ENCODE measurements around the gene UPP1. TPM values are rescaled to one million over a fixed set of nuclear protein-coding genes. Genes with fewer than 3 reads are reported as not detected.

UPP1 gene
- polyA plus RNA-seq, 1 donor from 2014 or later: 19.5 TPM

GRCh38 chr7:48058990-48059389, 30.1 kb upstream of the UPP1 start:
- no peak overlapping the region for H3K27ac ChIP-seq (ENCODE audit: low read length)
- TF ChIP-seq SMC3 (conservative IDR thresholded peaks at IDR 0.05; ENCODE audit: poor library complexity): no peak
- no peak for TF ChIP-seq EZH2 (IDR thresholded peaks at IDR 0.05; ENCODE audit: borderline replicate concordance, insufficient read depth, low read length, poor library complexity, severe bottlenecking)
- TF ChIP-seq EP300 (conservative IDR thresholded peaks at IDR 0.05; ENCODE audit: poor library complexity, severe bottlenecking): no peak
- no peak for TF ChIP-seq RAD21 (conservative IDR thresholded peaks at IDR 0.05)
- no peak for TF ChIP-seq MXI1 (conservative IDR thresholded peaks at IDR 0.05; ENCODE audit: poor library complexity, severe bottlenecking)
- H3K4me2 ChIP-seq (ENCODE audit: low read length): no peak overlapping the region
- H3K9me3 ChIP-seq (ENCODE audit: low read length): no peaks in the 10 kb centered on the region
- no peak overlapping the region for H3K4me3 ChIP-seq (ENCODE audit: low read length)
- H2AFZ ChIP-seq (ENCODE audit: low read depth, low read length): no peak overlapping the region
- H3F3A ChIP-seq (ENCODE audit: insufficient read depth, low read length, poor library complexity, severe bottlenecking): no peaks in the 10 kb centered on the region
- H3K9me2 ChIP-seq (ENCODE audit: insufficient read depth, low read length): no peaks in the 10 kb centered on the region
- no peaks in the 10 kb centered on the region for H4K20me1 ChIP-seq (ENCODE audit: insufficient read depth)
- no peaks in the 10 kb centered on the region for H3K36me3 ChIP-seq (ENCODE audit: insufficient read depth, low read length)
- H3K27me3 ChIP-seq (ENCODE audit: insufficient read depth, low read depth, low read length): no peaks in the 10 kb centered on the region
- H3K9ac ChIP-seq (ENCODE audit: low read length): no peak overlapping the region
- no peaks in the 10 kb centered on the region for H3K79me2 ChIP-seq (replicated peaks; ENCODE audit: insufficient read depth, low read length)

- Histone ChIP-seq H3K27ac (ENCODE audit: low read length) (no peak overlapping the region), H3K36me3 (ENCODE audit: insufficient read depth, low read length) (no peaks in the 10 kb centered on the region), H4K20me1 (ENCODE audit: insufficient read depth) (no peaks in the 10 kb centered on the region), H3K27me3 (ENCODE audit: insufficient read depth, low read depth, low read length) (no peaks in the 10 kb centered on the region), H2AFZ (ENCODE audit: low read depth, low read length) (no peak overlapping the region), H3K9me2 (ENCODE audit: insufficient read depth, low read length) (no peaks in the 10 kb centered on the region), H3K4me2 (ENCODE audit: low read length) (no peak overlapping the region), H3K9me3 (ENCODE audit: low read length) (no peaks in the 10 kb centered on the region), H3K79me2 (replicated peaks; ENCODE audit: insufficient read depth, low read length) (no peaks in the 10 kb centered on the region), H3K4me3 (ENCODE audit: low read length) (no peak overlapping the region), H3K9ac (ENCODE audit: low read length) (no peak overlapping the region), H3F3A (ENCODE audit: insufficient read depth, low read length, poor library complexity, severe bottlenecking) (no peaks in the 10 kb centered on the region)
- TF ChIP-seq POLR2AphosphoS5 (IDR thresholded peaks at IDR 0.05) (no peak), TAF1 (IDR thresholded peaks at IDR 0.05; ENCODE audit: low read depth) (no peak), SMC3 (conservative IDR thresholded peaks at IDR 0.05; ENCODE audit: poor library complexity) (no peak), EP300 (conservative IDR thresholded peaks at IDR 0.05; ENCODE audit: poor library complexity, severe bottlenecking) (no peak), REST (IDR thresholded peaks at IDR 0.05; ENCODE audit: borderline replicate concordance) (no peak), CTCF (IDR thresholded peaks at IDR 0.05; ENCODE audit: poor library complexity, severe bottlenecking) (no peak), MXI1 (conservative IDR thresholded peaks at IDR 0.05; ENCODE audit: poor library complexity, severe bottlenecking) (no peak), RAD21 (conservative IDR thresholded peaks at IDR 0.05) (no peak), EZH2 (IDR thresholded peaks at IDR 0.05; ENCODE audit: borderline replicate concordance, insufficient read depth, low read length, poor library complexity, severe bottlenecking) (no peak)
These were observed 29.4 kb upstream of the UPP1 start for GRCh38 chr7:48059706-48060105.
